Transverse colon (tissue), 4 donors: ENCODE measurements around the gene GUCY2F. TPM values are rescaled to one million over a fixed set of nuclear protein-coding genes. Genes with fewer than 3 reads are reported as not detected.

Experiments used
- DNase-seq: peaks from one replicate; pipeline ENCODE4 v3.0.0-alpha.2; 2019
- H3K27ac ChIP-seq, 4 donors: fragments of 200-600 bp; sonication (generic); 2 replicates each; pipeline ENCODE4 v1.5.1; 2016 to 2018; ENCODE audit warnings: inconsistent platforms in 4 of 4
- H3K27me3 ChIP-seq: fragments of 200-600 bp; sonication (generic); 2 replicates; pipeline ENCODE4 v1.5.1; 2017; ENCODE audit warnings: inconsistent platforms
- H3K36me3 ChIP-seq, 4 donors: fragments of 200-600 bp; sonication (generic); 2 replicates each; pipeline ENCODE4 v1.5.1; 2017 to 2019; ENCODE audit warnings: inconsistent platforms in 4 of 4
- H3K4me1 ChIP-seq, 4 donors: fragments of 200-600 bp; sonication (generic); 2 replicates each; pipeline ENCODE4 v1.5.1; 2017 to 2020; ENCODE audit warnings: inconsistent platforms in 4 of 4
- H3K4me3 ChIP-seq, 4 donors: fragments of 200-600 bp; sonication (generic); 1 replicate in 1 of 4; 2 replicates in 3 of 4; pipeline versions ENCODE4 v1.5.1 to v1.6.1; 2017 to 2019; ENCODE audit warnings: inconsistent platforms in 4 of 4
- H3K9me3 ChIP-seq, 2 donors: fragments of 200-600 bp; sonication (generic); 2 replicates each; pipeline ENCODE4 v1.5.1; 2017 to 2019; ENCODE audit warnings: inconsistent platforms in 2 of 2
- EP300 ChIP-seq: sonication (generic); formaldehyde crosslinking; IDR thresholded peaks from one replicate; pipeline ENCODE4 v1.6.1; 2017; ENCODE audit warnings: antibody characterized with exemption, low read depth
- POLR2A ChIP-seq: fragments of 450-650 bp; IDR thresholded peaks from one replicate; pipeline ENCODE4 v1.6.1; 2016; ENCODE audit warnings: antibody characterized with exemption, mild to moderate bottlenecking, moderate library complexity
- POLR2AphosphoS5 ChIP-seq, 3 donors: sonication (generic); formaldehyde crosslinking; IDR thresholded peaks; one replicate each; pipeline ENCODE4 v1.6.1; 2016; ENCODE audit warnings: antibody characterized with exemption in 3 of 3
- WGBS, 2 donors: methylation state at CpG; one replicate each; pipeline ENCODE4 v1.1.5; 2018; ENCODE audit warnings: low coverage in 1 of 2; 5-methylcytosine and 5-hydroxymethylcytosine counted together
- in situ Hi-C, 4 donors: fragments of 200-750 bp; cut with MboI; loops; one replicate each; pipeline versions ENCODE4 v1.15.0 to v1.15.1; 2017; ENCODE audit warnings: low sequenced_read_pairs in 3 of 4, low pct_ligation_motif_present in 1 of 4, low pct_unique_long_range_greater_than_20kb in 1 of 4
- intact Hi-C: fragments of 100-400 bp; cut with DNase I; formaldehyde crosslinking; loops from one replicate; pipeline ENCODE4 v1.15.1; 2023; ENCODE audit warnings: low total_unique reads
- total RNA-seq, 4 donors: library from RNA; depleted of rRNA; stranded (reverse); fragments of >200 nt; gene quantifications; one replicate each; pipeline ENCODE4 v1.1.0, GENCODE V29; 2016
- TF ChIP-seq, protein P1 (sequence below), 5 experiments: fragments of 200-600 bp in 3 of 5; fragments of 450-650 bp in 2 of 5; sonication (generic) in 3 of 5; IDR thresholded peaks; 1 replicate in 2 of 5; 2 replicates in 3 of 5; pipeline ENCODE4 v1.5.1; 2016 to 2017; ENCODE audit warnings: antibody characterized with exemption in 5 of 5, inconsistent platforms in 3 of 5, mild to moderate bottlenecking in 2 of 5, moderate library complexity in 1 of 5

GUCY2F gene
- total RNA-seq, 4 donors from 2014 or later, result not detected

DNA sequence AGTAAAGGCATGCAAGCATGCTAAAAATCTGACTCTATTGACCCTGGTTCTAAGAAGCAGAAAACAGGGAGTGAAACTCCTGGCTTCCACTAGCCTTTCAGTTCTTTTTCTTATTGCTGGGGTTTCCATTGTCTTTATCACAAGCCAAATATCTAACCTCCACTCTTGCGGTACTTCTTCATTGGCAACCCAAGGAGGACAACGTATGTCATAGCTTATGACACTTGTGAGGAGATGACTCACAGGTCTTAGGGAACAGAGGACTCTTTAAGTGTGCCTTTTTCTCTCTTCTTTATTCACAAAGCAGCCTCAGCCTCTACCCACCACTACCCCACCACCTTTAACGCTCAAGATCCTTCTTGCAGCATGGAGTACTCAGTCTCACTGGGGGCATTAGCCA, 124.2 kb downstream of the GUCY2F start:
- WGBS, 2 donors, result 88 to 100% methylated on average over 1 to 3 of the region's 3 CpGs
- Histone ChIP-seq H3K4me3 (no peak overlapping the region), H3K36me3 (no peaks in the 10 kb centered on the region), H3K27ac (no peak overlapping the region), H3K27me3 (no peaks in the 10 kb centered on the region), H3K4me1 (no peaks in the 10 kb centered on the region), H3K9me3 (no peaks in the 10 kb centered on the region)
- intact Hi-C loops (no loop called here), in situ Hi-C loops (no loop called here)
- no peak for DNase-seq
- TF ChIP-seq, protein P1, sequence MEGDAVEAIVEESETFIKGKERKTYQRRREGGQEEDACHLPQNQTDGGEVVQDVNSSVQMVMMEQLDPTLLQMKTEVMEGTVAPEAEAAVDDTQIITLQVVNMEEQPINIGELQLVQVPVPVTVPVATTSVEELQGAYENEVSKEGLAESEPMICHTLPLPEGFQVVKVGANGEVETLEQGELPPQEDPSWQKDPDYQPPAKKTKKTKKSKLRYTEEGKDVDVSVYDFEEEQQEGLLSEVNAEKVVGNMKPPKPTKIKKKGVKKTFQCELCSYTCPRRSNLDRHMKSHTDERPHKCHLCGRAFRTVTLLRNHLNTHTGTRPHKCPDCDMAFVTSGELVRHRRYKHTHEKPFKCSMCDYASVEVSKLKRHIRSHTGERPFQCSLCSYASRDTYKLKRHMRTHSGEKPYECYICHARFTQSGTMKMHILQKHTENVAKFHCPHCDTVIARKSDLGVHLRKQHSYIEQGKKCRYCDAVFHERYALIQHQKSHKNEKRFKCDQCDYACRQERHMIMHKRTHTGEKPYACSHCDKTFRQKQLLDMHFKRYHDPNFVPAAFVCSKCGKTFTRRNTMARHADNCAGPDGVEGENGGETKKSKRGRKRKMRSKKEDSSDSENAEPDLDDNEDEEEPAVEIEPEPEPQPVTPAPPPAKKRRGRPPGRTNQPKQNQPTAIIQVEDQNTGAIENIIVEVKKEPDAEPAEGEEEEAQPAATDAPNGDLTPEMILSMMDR (IDR thresholded peaks at IDR 0.05), result no peak
- TF ChIP-seq EP300 (no peak), POLR2AphosphoS5 (IDR thresholded peaks at IDR 0.05) (no peak), POLR2A (no peak)

GRCh38 chrX:109356684-109357083, 125.2 kb downstream of the GUCY2F start:
- Histone ChIP-seq H3K4me3 (no peak overlapping the region), H3K4me1 (no peaks in the 10 kb centered on the region), H3K27ac (no peak overlapping the region), H3K27me3 (no peaks in the 10 kb centered on the region), H3K9me3 (no peaks in the 10 kb centered on the region), H3K36me3 (no peaks in the 10 kb centered on the region)
- DNase-seq, result no peak
- in situ Hi-C loops, result no loop called here
- intact Hi-C loops, result no loop called here
- TF ChIP-seq POLR2A, result no peak
- TF ChIP-seq, protein P1 (IDR thresholded peaks at IDR 0.05), result no peak
- no peak for TF ChIP-seq EP300
- TF ChIP-seq POLR2AphosphoS5 (IDR thresholded peaks at IDR 0.05), result no peak
- WGBS, 2 donors, result 41% methylated on average over 3 of the region's 3 CpGs; no CpG with 5 or more reads in 1 of the 2 donors

GRCh38 chrX:109352066-109352588, 129.8 kb downstream of the GUCY2F start:
- WGBS, 2 donors, result 60 to 71% methylated on average over 1 to 4 of the region's 4 CpGs
- Histone ChIP-seq H3K27me3 (no peaks in the 10 kb centered on the region), H3K9me3 (no peaks in the 10 kb centered on the region), H3K27ac (no peak overlapping the region), H3K36me3 (no peaks in the 10 kb centered on the region), H3K4me1 (no peaks in the 10 kb centered on the region), H3K4me3 (no peak overlapping the region)
- intact Hi-C loops, result no loop called here
- DNase-seq, result no peak
- TF ChIP-seq POLR2A, result no peak
- no peak for TF ChIP-seq EP300
- TF ChIP-seq POLR2AphosphoS5 (IDR thresholded peaks at IDR 0.05), result no peak
- TF ChIP-seq, protein P1 (IDR thresholded peaks at IDR 0.05), result no peak
- in situ Hi-C loops, result no loop called here

DNA sequence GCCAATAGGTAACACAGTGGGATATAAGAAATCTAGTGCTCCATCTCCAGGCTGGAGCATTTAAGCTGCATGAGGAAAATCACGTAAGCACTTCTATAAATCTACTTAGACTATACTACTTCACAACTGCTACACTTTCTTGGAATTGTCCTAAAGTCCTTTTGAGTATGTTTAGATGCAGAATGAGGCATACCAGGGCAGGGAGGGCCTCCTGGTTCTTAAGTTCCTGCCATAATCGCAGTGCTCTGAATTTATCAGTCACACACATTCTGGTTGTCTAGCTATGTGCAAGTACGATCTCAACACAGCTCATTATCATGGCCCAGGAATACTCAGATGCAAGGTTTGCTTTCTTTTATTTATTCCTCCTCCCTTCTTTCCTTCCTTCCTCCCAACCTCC, 130.3 kb downstream of the GUCY2F start:
- in situ Hi-C loops, result no loop called here
- Histone ChIP-seq H3K9me3 (no peaks in the 10 kb centered on the region), H3K27me3 (no peaks in the 10 kb centered on the region), H3K4me1 (no peaks in the 10 kb centered on the region), H3K36me3 (no peaks in the 10 kb centered on the region), H3K27ac (no peak overlapping the region), H3K4me3 (no peak overlapping the region)
- intact Hi-C loops, result no loop called here
- no peak for DNase-seq
- 69% methylated on average over 3 of the region's 3 CpGs; no CpG with 5 or more reads in 1 of the 2 donors for WGBS, 2 donors
- TF ChIP-seq, protein P1 (IDR thresholded peaks at IDR 0.05), result no peak
- TF ChIP-seq POLR2AphosphoS5 (IDR thresholded peaks at IDR 0.05), result no peak
